OCI-LY3 (cell line): ENCODE results near the gene COTL1.
A peak's percentile ranks its signal among the peaks of the same experiment; 100 is the strongest.

Experiments
- H2AFZ ChIP-seq: fragments of 200-600, 300-600 bp; shearing (Covaris generic); 2 replicates; pipeline ENCODE4 v1.6.0; 2014; ENCODE audit warnings: antibody characterized with exemption, low read depth, low read length
- H3K27ac ChIP-seq: fragments of 200-600, 300-600 bp; sonication (generic); 2 replicates; pipeline ENCODE4 v1.5.1; 2014; ENCODE audit warnings: mild to moderate bottlenecking, low read length, moderate library complexity, mixed read lengths
- H3K27me3 ChIP-seq: fragments of 200-600, 300-600 bp; sonication (generic); 2 replicates; pipeline ENCODE4 v1.6.1; 2014; ENCODE audit warnings: low read depth, low read length, mixed read lengths
- H3K36me3 ChIP-seq: fragments of 200-600, 300-600 bp; sonication (generic); replicated peaks from 2 replicates; pipeline ENCODE3; 2014; ENCODE audit warnings: low read depth, low read length, mixed read lengths
- H3K4me1 ChIP-seq: fragments of 300-600, 200-600 bp; sonication (generic); 2 replicates; pipeline ENCODE4 v1.6.1; 2014; ENCODE audit warnings: low read length, mixed read lengths
- H3K4me2 ChIP-seq: fragments of 200-600, 300-600 bp; sonication (generic); 2 replicates; pipeline ENCODE4 v1.6.1; 2014; ENCODE audit warnings: low read length, mixed read lengths
- H3K4me3 ChIP-seq: fragments of 300-600, 200-600 bp; sonication (generic); 2 replicates; pipeline ENCODE4 v1.5.1; 2014; ENCODE audit warnings: antibody characterized with exemption, mild to moderate bottlenecking, low read length, moderate library complexity
- H3K79me2 ChIP-seq: fragments of 300-600, 200-600 bp; shearing (Covaris generic); 2 replicates; pipeline ENCODE4 v1.6.1; 2014; ENCODE audit warnings: mild to moderate bottlenecking, low read length, mixed read lengths
- H3K9ac ChIP-seq: fragments of 300-600, 200-600 bp; shearing (Covaris generic); 2 replicates; pipeline ENCODE4 v1.6.0; 2014; ENCODE audit warnings: mild to moderate bottlenecking, low read length, moderate library complexity
- H3K9me3 ChIP-seq: fragments of 200-600, 300-600 bp; shearing (Covaris generic); 2 replicates; pipeline ENCODE4 v1.6.1; 2014; ENCODE audit warnings: low read length, mixed read lengths; ENCODE audit not compliant: insufficient read depth
- H4K20me1 ChIP-seq: fragments of 200-600, 300-600 bp; sonication (generic); 2 replicates; pipeline ENCODE4 v1.6.1; 2016; ENCODE audit warnings: low read length, mixed read lengths; ENCODE audit not compliant: insufficient read depth
- CTCF ChIP-seq: fragments of 200-600, 300-600 bp; sonication (generic); IDR thresholded peaks from 2 replicates; pipeline ENCODE4 v1.5.1; 2014; ENCODE audit warnings: antibody characterized with exemption, low read length, low read depth
- EZH2phosphoT487 ChIP-seq: fragments of 200-600 bp; shearing (Covaris generic); IDR thresholded peaks from 2 replicates; pipeline ENCODE4 v1.6.1; 2018; ENCODE audit warnings: antibody characterized with exemption, mixed run types, low read depth

COTL1 gene

GRCh38 chr16:84606081-84606875, 11.6 kb downstream of the COTL1 start:
- H3K79me2 ChIP-seq, result peaks cover 94% of the 10 kb centered on the region
- peaks cover 36% of the 10 kb centered on the region for H3K9me3 ChIP-seq
- no peak overlapping the region for H2AFZ ChIP-seq
- no peaks in the 10 kb centered on the region for H3K27me3 ChIP-seq
- H3K36me3 ChIP-seq, result peaks cover 75% of the 10 kb centered on the region
- H3K4me3 ChIP-seq, result no peak overlapping the region
- H3K27ac ChIP-seq, result peak overlapping the region; percentile 91
- H4K20me1 ChIP-seq, result peaks cover 45% of the 10 kb centered on the region
- H3K4me2 ChIP-seq, result no peak overlapping the region
- no peak overlapping the region for H3K9ac ChIP-seq
- no peak for TF ChIP-seq CTCF
- TF ChIP-seq EZH2phosphoT487, result no peak
- H3K4me1 ChIP-seq, result peaks cover 90% of the 10 kb centered on the region

- Histone ChIP-seq H3K9me3 (peaks cover 27% of the 10 kb centered on the region), H3K9ac (no peak overlapping the region), H3K36me3 (peaks cover 66% of the 10 kb centered on the region), H2AFZ (no peak overlapping the region), H3K4me2 (no peak overlapping the region), H3K27ac (no peak overlapping the region), H3K27me3 (no peaks in the 10 kb centered on the region), H3K79me2 (peaks cover 86% of the 10 kb centered on the region), H3K4me1 (peaks cover 92% of the 10 kb centered on the region), H3K4me3 (no peak overlapping the region), H4K20me1 (peaks cover 37% of the 10 kb centered on the region)
- TF ChIP-seq CTCF (no peak), EZH2phosphoT487 (no peak)
Measured at GRCh38 chr16:84605339-84605848, 12.5 kb downstream of the COTL1 start.

GRCh38 chr16:84604477-84605013, 13.3 kb downstream of the COTL1 start:
- no peak overlapping the region for H3K4me2 ChIP-seq
- H4K20me1 ChIP-seq, result peaks cover 34% of the 10 kb centered on the region
- H3K9me3 ChIP-seq, result peaks cover 20% of the 10 kb centered on the region
- H3K9ac ChIP-seq, result no peak overlapping the region
- 0 out of 2 replicates have a peak overlapping the region, but pooled peaks have one; percentile 4 for H3K27ac ChIP-seq
- H3K4me1 ChIP-seq, result peaks cover 92% of the 10 kb centered on the region
- no peak overlapping the region for H3K4me3 ChIP-seq
- H3K79me2 ChIP-seq, result peaks cover 84% of the 10 kb centered on the region
- no peak overlapping the region for H2AFZ ChIP-seq
- H3K27me3 ChIP-seq, result no peaks in the 10 kb centered on the region
- TF ChIP-seq CTCF (no peak), EZH2phosphoT487 (no peak)
- peaks cover 57% of the 10 kb centered on the region for H3K36me3 ChIP-seq

GRCh38 chr16:84603940-84604339, 13.9 kb downstream of the COTL1 start:
- no peaks in the 10 kb centered on the region for H3K27me3 ChIP-seq
- H2AFZ ChIP-seq, result no peak overlapping the region
- peaks cover 84% of the 10 kb centered on the region for H3K79me2 ChIP-seq
- no peak overlapping the region for H3K4me3 ChIP-seq
- H3K9ac ChIP-seq, result no peak overlapping the region
- TF ChIP-seq CTCF (no peak), EZH2phosphoT487 (no peak)
- H3K36me3 ChIP-seq, result peaks cover 56% of the 10 kb centered on the region
- peaks cover 30% of the 10 kb centered on the region for H4K20me1 ChIP-seq
- no peak overlapping the region for H3K27ac ChIP-seq
- no peak overlapping the region for H3K4me2 ChIP-seq
- H3K4me1 ChIP-seq, result peaks cover 92% of the 10 kb centered on the region
- peaks cover 16% of the 10 kb centered on the region for H3K9me3 ChIP-seq
